ENCODE measurements around the gene SDK2.
"Not testable (repeated sequence)": the region's sequence is repeated elsewhere in the genome, so short reads cannot be mapped to it uniquely, and the experiment has no call there.

The SDK2 gene

GRCh38 chr17:73335591-73336407, 308.4 kb downstream of the SDK2 start:
- DNase-seq = no peak

- DNase-seq = no peak
Observed at GRCh38 chr17:73334771-73335513, 309.3 kb downstream of the SDK2 start.

GRCh38 chr17:73333445-73333844, 310.8 kb downstream of the SDK2 start:
- peak; percentile 5 to 36 for DNase-seq

- DNase-seq = no peak
Observed at GRCh38 chr17:73331060-73331459, 313.2 kb downstream of the SDK2 start.

- DNase-seq = no peak
Observed at GRCh38 chr17:73327676-73328075, 316.6 kb downstream of the SDK2 start.

- peak; percentile 61 to 65 for DNase-seq
Observed at GRCh38 chr17:73325527-73325842, 318.8 kb downstream of the SDK2 start.

GRCh38 chr17:73324711-73325526, 319.3 kb downstream of the SDK2 start:
- no peak for DNase-seq

- DNase-seq = no peak
Observed at GRCh38 chr17:73324160-73324475, 320.1 kb downstream of the SDK2 start.

- no peak for DNase-seq
Observed at GRCh38 chr17:73323409-73324159, 320.7 kb downstream of the SDK2 start.

GRCh38 chr17:73320601-73321264, 323.5 kb downstream of the SDK2 start:
- DNase-seq = no peak

GRCh38 chr17:73319766-73320165, 324.5 kb downstream of the SDK2 start:
- DNase-seq = no peak

- DNase-seq = no peak
Observed at GRCh38 chr17:73318836-73319235, 325.4 kb downstream of the SDK2 start.

GRCh38 chr17:73318427-73318813, 325.8 kb downstream of the SDK2 start:
- DNase-seq = no peak

GRCh38 chr17:73317513-73318426, 326.5 kb downstream of the SDK2 start:
- no peak for DNase-seq

GRCh38 chr17:73316919-73317505, 327.2 kb downstream of the SDK2 start:
- no peak for DNase-seq

- DNase-seq = no peak
Observed at GRCh38 chr17:73315471-73315870, 328.8 kb downstream of the SDK2 start.

- DNase-seq = no peak
Observed at GRCh38 chr17:73313526-73314127, 330.6 kb downstream of the SDK2 start.

- not testable (repeated sequence) for DNase-seq
Observed at GRCh38 chr17:73312887-73313286, 331.4 kb downstream of the SDK2 start.

GRCh38 chr17:73311781-73312641, 332.2 kb downstream of the SDK2 start, which contains the start of gene CDC42EP4:
TSS of gene CDC42EP4 (minus strand) at chr17:73312001. CDS start at chr17:73286500, 25,501 bp downstream.
- peak; percentile 93 to 95 for DNase-seq
